ENCODE data around the gene ELF4.
A peak's percentile ranks its signal among the peaks of the same experiment; 100 is the strongest.

ELF4 gene

GRCh38 chrX:130083656-130084382 lies 26.5 kb downstream of the ELF4 start:
- no peak for DNase-seq (ENCODE audit: low spot score)

- no peak for DNase-seq (ENCODE audit: low spot score)
Observed at GRCh38 chrX:130083107-130083490, 27.2 kb downstream of the ELF4 start.

- no peak for DNase-seq (ENCODE audit: low spot score)
Observed at GRCh38 chrX:130082244-130083106, 27.8 kb downstream of the ELF4 start.

- DNase-seq (ENCODE audit: low spot score), result no peak
Observed at GRCh38 chrX:130081421-130082045, 28.8 kb downstream of the ELF4 start.

- DNase-seq (ENCODE audit: low spot score), result no peak
Observed at GRCh38 chrX:130080791-130081367, 29.4 kb downstream of the ELF4 start.

- DNase-seq (ENCODE audit: low spot score), result peak; percentile 42
Observed at GRCh38 chrX:130079824-130080406, 30.4 kb downstream of the ELF4 start.

- DNase-seq (ENCODE audit: low spot score), result no peak
Observed at GRCh38 chrX:130075777-130076176, 34.5 kb downstream of the ELF4 start.

GRCh38 chrX:130072345-130072740 lies 38.0 kb downstream of the ELF4 start:
- no peak for DNase-seq (ENCODE audit: low spot score)

GRCh38 chrX:130071611-130072344 lies 38.5 kb downstream of the ELF4 start:
- no peak for DNase-seq (ENCODE audit: low spot score)

GRCh38 chrX:130066975-130067615 lies 43.2 kb downstream of the ELF4 start:
- DNase-seq (ENCODE audit: low spot score), result no peak

- DNase-seq (ENCODE audit: low spot score), result peak; percentile 71
Observed at GRCh38 chrX:130060122-130061069, 49.9 kb downstream of the ELF4 start.

GRCh38 chrX:130058652-130059051 lies 51.6 kb downstream of the ELF4 start:
- DNase-seq (ENCODE audit: low spot score), result no peak

- no peak for DNase-seq (ENCODE audit: low spot score)
Observed at GRCh38 chrX:130057209-130057608, 53.1 kb downstream of the ELF4 start.

- no peak for DNase-seq (ENCODE audit: low spot score)
Observed at GRCh38 chrX:130055899-130056298, 54.4 kb downstream of the ELF4 start.

- no peak for DNase-seq (ENCODE audit: low spot score)
Observed at GRCh38 chrX:130055103-130055502, 55.2 kb downstream of the ELF4 start.

GRCh38 chrX:130053236-130053635 lies 57.1 kb downstream of the ELF4 start:
- no peak for DNase-seq (ENCODE audit: low spot score)

- DNase-seq (ENCODE audit: low spot score), result no peak
Observed at GRCh38 chrX:130051176-130051845, 59.0 kb downstream of the ELF4 start.

GRCh38 chrX:130049821-130050220 lies 60.5 kb downstream of the ELF4 start:
- DNase-seq (ENCODE audit: low spot score), result no peak

GRCh38 chrX:130048686-130049222 lies 61.5 kb downstream of the ELF4 start:
- DNase-seq (ENCODE audit: low spot score), result no peak
